GM06990 (cell line): ENCODE measurements around the gene ZNF205.
A peak's percentile ranks its signal among the peaks of the same experiment; 100 is the strongest.

Experiments
- DNase-seq: peaks from one replicate; pipeline ENCODE4 v3.0.0-alpha.2; 2011; ENCODE audit not compliant: insufficient read length; ENCODE audit errors: extremely low read depth
- H3K27me3 ChIP-seq: replicated peaks from 2 replicates; pipeline ENCODE4 v1.6.0; 2011; ENCODE audit warnings: low read length; ENCODE audit not compliant: control insufficient read depth, insufficient read depth
- H3K36me3 ChIP-seq: 2 replicates; pipeline ENCODE4 v1.5.1; 2011; ENCODE audit warnings: low read length; ENCODE audit not compliant: control insufficient read depth, insufficient read depth
- H3K4me3 ChIP-seq: replicated peaks from 2 replicates; pipeline ENCODE4 v1.5.1; 2011; ENCODE audit warnings: low read depth, mild to moderate bottlenecking, control low read depth, low read length
- CTCF ChIP-seq: IDR thresholded peaks from 2 replicates; pipeline ENCODE4 v1.5.1; 2011; ENCODE audit warnings: low read length, control low read depth, mild to moderate bottlenecking, inconsistent platforms; ENCODE audit not compliant: insufficient read depth, poor library complexity, severe bottlenecking

Gene ZNF205

GRCh38 chr16:3094289-3095027, 17.9 kb upstream of the ZNF205 start:
- no peak for DNase-seq
- Histone ChIP-seq H3K36me3 (no peaks in the 10 kb centered on the region), H3K27me3 (no peaks in the 10 kb centered on the region), H3K4me3 (no peak overlapping the region)
- TF ChIP-seq CTCF = peak; percentile 77

- DNase-seq = peak; percentile 59
- Histone ChIP-seq H3K36me3 (no peaks in the 10 kb centered on the region), H3K4me3 (no peak overlapping the region), H3K27me3 (no peaks in the 10 kb centered on the region)
- TF ChIP-seq CTCF = peak; percentile 67
Observed at GRCh38 chr16:3095869-3096268, 16.5 kb upstream of the ZNF205 start.

GRCh38 chr16:3096362-3096761, 16.0 kb upstream of the ZNF205 start:
- TF ChIP-seq CTCF = no peak
- no peak for DNase-seq
- no peaks in the 10 kb centered on the region for H3K27me3 ChIP-seq
- H3K4me3 ChIP-seq = no peak overlapping the region
- no peaks in the 10 kb centered on the region for H3K36me3 ChIP-seq

GRCh38 chr16:3097266-3097665, 15.1 kb upstream of the ZNF205 start:
- Histone ChIP-seq H3K27me3 (no peaks in the 10 kb centered on the region), H3K36me3 (no peaks in the 10 kb centered on the region), H3K4me3 (no peak overlapping the region)
- DNase-seq = no peak
- no peak for TF ChIP-seq CTCF

GRCh38 chr16:3098459-3099394, 13.7 kb upstream of the ZNF205 start, which contains the start of gene ZSCAN10:
ZSCAN10 (minus strand) TSS chr16:3099294; CDS start chr16:3092937, 6,357 bp downstream.
- TF ChIP-seq CTCF = no peak
- no peak for DNase-seq
- no peaks in the 10 kb centered on the region for H3K36me3 ChIP-seq
- no peaks in the 10 kb centered on the region for H3K27me3 ChIP-seq
- peak within 1 kb of the TSS; percentile 29; the same call in 1 of the 2 replicates for H3K4me3 ChIP-seq
